CD4-positive, alpha-beta T cell treated with Interleukin-6 for 4 hours (primary cell): ENCODE data around the gene SLC37A4.
"Not testable (repeated sequence)": the region's sequence is repeated elsewhere in the genome, so short reads cannot be mapped to it uniquely, and the experiment has no call there.

Source experiments
- DNase-seq: peaks from one replicate; pipeline ENCODE4 v3.0.0-alpha.2; 2020; ENCODE audit warnings: mixed read lengths

Gene SLC37A4

DNA sequence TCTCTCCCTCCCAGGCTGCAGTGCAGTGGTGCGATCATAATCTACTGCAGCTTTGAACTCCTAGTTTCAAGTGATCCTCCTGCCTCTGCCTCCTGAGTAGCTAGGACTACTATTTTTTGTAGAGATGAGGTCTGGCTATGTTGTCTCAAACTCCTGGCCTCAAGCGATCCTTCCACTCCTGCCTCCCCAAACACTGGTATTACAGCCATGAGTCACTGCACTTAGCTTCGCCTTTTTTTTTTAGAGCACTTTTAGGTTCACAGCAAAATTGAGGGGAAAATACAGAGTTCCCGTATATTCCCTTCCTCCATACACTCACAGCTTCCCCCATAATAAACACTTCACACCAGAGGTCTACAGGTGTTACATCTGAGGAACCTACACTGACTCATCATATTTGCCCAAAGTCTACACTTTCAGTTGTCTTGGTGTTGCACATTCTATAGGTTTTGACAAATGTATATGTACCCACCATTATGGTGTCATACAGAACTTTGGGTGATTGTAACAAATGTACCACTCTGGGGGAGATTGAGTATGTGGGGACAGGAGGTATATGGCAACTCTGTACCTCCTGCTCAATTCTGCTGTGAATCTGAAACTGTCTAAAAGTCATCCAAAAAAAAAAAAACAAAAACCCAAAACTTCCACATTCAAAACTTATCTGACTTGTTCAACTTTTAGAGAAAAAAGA is 11.3 kb upstream of the SLC37A4 start:
- DNase-seq = no peak

DNA sequence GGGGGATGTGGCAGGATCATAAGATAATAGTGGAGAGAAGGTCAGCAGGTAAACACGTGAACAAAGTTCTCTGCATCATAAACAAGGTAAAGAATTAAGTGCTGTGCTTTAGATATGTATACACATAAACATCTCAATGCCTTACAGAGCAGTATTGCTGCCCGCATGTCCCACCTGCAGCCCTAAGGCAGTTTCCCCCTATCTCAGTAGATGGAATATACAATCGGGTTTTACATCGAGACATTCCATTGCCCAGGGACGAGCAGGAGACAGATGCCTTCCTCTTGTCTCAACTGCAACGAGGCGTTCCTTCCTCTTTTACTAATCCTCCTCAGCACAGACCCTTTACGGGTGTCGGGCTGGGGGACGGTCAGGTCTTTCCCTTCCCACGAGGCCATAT is 8.8 kb upstream of the SLC37A4 start:
- not testable (repeated sequence) for DNase-seq

DNA sequence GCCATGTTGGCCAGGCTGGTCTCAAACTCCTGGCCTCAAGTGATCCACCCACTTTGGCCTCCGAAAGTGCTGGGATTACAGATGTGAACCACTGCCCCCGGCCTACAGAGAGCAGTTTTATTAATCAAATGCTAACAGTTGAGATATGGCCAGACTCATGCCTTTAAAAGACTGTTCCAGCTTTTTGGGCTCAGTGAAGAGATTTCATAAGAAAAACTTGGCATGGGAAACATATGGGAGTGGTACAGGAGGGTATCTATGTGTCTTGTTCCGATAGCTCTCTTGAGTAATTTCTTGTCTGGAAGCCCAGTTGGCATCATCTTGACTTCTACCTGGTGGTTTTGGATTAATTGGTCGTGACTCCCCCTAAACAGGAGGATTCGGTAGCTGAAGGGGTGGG is 8.2 kb upstream of the SLC37A4 start:
- no peak for DNase-seq

DNA sequence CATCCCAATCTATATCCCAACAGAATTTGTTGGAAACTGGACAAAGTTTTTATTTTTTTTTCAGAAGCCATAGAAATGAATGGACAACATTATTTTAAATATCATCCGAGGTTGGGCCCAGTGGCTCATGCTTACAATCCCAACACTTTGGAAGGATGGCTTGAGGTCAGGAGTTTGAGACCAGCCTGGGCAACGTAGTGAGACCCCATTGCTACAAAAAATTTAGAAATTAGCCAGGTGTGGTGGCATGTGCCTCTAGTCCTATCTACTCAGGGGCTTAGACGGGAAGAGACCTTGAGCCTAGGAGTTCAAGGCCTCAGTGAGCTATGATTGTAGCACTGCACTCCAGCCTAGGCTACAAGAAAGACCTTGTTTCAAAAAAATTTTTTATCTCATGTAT is 4.1 kb upstream of the SLC37A4 start:
- DNase-seq = no peak

DNA sequence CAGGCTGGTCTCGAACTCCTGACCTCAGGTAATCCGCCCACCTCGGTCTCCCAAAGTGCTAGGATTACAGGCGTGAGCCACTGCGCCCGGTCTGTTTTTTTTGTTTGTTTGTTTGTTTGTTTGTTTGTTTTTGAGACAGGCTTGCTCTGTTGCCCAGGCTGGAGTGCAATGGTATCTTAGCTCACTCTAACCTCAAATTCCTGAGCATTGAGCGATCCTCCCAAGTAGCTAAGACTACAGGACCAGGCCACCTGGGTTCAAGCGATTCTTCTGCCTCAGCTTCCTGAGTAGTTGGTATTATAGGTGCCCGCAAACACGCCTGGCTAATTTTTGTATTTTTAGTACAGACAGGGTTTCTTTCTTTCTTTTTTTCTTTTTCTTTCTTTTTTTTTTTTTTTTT is 2.7 kb upstream of the SLC37A4 start:
- not testable (repeated sequence) for DNase-seq

DNA sequence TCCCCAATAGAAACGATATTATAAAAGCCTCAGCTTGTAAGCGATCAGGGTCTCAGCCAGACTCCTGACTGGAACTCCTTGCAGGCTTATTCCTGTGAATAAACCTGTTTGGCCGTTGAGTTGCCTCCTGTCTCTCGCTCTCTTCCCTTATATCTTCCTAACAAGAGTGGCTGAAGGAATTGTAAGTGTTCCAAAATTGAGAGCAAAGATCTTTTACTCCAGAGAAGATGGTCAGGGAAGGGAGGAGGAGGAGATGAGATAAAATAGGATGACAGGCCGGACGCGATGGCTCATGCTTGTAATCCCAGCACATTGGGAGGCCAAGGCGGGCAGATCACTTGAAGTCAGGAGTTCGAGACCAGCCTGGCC is 1.2 kb upstream of the SLC37A4 start:
- DNase-seq = no peak

DNA sequence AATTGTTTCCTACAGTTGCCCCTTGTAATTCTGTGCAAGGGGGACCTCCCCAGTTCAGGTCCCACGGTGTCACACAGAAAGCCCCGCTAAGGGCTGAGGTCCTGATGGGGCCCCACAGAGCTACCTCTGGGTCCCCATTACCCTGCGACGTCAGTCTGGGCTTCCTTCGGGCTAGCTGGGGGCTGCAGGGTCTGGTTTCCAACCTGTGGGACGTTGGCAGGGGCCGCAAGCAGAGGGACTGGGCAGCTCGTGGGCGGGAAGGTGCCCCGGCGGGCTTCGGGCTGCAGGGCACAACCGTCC is 698 bp downstream of the SLC37A4 start:
- no peak for DNase-seq

DNA sequence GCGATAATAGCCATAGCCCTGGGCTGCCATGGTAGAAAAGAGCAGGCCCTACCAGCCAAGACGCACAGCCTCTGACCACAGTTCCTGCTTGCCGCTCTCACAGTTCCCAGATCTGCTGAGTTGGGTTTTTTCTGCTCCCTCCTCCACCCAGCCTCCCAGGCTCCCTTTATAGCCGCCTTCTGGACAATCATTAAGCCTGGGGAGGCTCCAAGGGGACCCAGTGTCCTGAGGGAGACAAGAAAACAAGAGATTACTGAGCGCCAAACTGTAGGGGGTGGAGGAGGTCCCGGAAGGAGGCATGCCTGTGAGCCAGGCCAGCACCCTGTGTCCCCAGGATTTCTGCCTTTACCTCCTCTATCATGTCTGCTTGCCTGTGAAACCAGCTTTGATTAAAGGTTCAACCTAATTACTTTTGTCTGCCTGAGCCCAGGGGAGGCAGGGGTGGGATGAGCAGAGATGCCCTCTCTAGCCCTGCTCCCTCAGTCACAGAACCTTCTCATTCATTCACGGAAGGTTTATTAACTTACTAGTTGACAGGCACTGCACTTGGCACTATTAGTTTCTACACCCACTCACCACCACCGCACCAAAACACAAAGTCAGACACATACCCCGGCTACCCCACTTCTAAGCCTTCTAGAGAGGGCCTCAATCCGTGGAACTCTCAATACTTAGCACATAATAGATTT is 1.2 kb downstream of the SLC37A4 start:
- no peak for DNase-seq

DNA sequence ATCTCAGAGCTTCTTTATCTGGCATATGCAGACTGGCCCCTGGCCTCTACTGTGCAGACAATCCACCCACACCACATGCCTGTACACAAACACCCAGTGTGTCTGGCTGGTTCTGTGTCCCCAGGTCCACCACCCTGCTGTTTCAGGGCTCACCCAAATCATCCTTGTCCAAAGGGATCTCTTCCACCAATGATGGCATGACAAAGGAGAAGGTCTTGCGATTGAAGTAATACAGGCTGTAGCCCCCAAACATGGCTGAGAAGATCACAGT is 1.7 kb downstream of the SLC37A4 start:
- DNase-seq = no peak

DNA sequence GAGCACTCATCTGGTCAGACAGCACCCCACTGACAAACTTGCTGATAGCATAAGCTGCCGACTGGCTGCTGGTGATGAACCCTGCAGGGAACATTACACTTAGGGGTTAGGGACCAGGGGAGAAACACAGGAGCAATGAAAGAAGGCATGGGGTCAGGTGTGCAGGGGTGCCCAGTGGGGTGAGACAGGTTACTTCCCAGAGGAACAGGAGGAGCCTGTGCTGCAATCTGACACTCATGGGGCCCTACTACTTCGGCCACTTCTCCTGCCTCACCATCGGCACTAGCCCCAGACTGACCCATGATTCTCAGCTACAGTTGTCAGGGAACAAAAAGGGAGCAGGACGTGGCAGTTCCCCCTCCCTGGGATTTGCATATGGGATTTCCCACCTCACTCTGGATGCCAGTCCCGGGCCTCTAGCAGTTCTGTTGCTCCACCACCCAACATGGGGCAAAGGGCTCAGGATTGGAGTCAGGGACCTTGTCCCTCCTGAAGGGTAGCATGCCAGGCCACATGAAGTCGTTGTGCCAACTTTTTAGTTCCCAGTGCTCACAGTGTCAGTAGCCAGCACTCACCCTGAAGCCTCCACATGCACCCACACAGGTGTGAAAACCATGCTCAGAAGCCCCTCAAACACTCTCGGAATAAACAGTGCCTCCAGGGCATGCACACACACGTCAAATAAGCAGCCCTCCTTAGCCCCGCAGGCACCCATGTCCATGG is 2.2 kb downstream of the SLC37A4 start:
- DNase-seq = no peak

DNA sequence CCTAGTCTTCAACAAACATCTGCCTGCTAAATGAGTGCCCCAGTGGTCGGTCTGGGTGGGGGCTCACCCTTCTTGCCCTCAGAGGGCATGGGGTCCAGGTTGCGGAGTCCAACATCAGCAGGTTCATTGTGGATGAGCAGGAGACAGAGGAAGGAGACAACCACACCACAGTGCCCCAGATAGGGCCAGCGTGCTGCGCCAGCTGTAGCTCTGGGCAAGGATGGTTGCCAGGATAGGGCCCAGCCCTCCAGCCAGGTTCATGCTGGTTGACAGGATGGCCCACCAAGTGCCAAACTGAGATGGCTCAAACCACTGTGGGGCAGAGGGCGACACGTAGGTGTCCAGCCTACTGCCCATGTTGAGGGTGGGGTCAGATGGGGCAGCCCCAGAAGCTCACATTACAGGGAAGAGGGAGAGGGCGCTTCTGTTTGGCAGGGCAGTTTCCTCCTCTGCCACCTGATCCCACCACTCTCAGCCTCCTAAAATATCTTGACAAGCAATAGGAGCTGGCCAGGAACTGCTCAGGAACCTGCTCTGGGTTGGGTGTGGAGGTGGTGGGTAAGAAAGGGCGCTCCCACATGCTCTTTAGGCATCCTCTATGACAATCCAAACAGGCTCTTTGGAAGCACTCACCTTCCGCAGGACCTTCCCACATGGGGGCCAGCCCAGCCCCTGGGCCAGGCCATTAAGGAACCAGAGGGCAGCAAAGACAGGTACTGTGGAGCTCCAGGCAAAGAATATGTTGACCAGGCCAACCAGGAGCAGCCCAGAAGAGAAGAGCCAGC is 2.9 kb downstream of the SLC37A4 start:
- DNase-seq = no peak

DNA sequence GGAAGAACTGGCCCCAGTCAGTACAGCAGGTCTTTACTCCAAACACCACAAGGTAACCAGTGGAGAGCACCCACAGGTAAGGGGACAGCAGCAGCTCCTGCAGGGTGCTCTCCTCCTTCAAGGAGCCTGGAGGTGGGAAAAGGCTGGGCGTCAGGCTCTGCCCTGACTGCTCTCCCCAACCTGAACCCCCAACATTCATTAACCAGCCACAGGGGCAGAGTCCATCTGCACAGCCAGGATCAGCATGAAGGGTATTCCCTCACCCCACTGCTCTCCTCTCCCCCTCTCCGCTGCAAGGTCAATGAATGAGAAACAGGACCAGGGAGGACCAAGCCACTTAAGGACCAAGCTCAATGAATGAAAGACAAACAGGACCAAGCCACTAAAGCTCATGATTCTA is 3.7 kb downstream of the SLC37A4 start:
- no peak for DNase-seq

DNA sequence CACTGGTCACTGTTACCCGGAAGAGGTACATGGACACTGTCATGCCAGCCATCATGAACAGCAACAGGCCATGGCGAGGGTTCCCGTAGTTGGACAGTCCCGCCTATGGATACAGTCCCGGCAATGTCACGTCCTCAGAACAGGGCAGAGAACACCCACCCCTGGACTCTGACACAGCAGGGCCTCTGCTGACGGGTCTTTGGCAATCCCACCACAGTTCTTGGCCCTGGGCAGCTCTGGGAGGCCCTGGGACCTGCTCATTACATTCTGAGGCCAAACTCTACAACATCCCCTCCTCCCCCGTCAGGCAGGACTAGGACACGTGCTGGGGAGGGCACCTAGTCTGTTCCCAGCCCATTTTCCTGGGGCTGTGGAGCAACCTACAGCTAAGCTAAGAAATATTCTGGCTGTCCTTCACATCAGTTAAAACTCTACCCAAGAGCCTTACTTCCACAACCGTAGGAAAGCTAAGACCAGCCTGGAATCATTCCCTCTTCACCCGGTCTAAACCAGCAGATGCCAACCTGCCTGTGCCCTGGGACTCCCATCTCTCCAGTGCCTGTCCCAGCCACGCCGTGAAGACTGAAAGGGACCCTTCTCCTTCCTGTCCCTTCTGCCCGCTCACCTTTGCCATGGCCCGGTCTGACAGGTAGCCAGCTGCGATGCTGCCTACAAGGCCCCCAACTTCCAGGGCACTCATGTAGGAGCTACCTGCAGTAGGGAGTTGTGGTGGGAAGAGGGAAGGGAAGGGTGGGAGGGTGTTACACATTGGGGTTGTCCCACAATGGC is 4.5 kb downstream of the SLC37A4 start:
- DNase-seq = no peak

DNA sequence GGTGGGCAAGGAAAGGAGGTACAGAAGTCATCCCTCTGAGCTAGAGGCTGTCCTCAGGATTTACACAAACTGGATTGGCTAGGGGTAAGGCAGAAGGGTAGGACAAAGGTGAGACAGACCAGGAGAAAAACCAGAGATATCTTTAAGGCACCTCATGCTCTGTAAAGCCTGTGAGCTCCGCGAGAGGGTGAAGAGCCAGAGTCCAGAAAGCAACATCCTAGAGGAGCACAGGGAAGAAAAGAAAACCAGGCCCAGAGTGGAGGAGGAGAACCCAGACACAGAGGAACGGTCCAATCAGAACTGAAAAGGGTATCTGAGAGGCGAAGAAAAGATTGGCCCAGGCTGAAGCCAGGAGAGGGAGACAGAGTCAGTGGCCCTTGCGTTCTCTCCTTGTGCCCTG is 5.1 kb downstream of the SLC37A4 start:
- DNase-seq = no peak

DNA sequence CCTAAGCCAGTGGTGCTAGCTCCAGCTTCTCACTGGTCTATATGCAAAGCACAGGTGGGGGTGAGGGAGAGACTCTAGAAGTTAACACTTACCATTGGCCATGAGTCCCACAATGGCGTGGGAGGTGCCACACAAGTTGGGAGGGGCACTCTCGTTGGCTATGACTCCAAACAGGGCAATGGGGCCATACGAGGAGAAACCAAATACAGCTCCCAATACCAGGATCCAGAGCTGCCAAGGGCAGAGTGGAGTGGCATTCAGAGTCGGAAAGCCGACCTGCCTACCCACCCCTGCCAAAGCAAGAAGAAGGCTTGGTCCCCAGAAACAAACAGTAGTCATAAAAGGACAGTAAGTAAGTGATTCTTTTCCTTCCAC is 5.6 kb downstream of the SLC37A4 start:
- no peak for DNase-seq

DNA sequence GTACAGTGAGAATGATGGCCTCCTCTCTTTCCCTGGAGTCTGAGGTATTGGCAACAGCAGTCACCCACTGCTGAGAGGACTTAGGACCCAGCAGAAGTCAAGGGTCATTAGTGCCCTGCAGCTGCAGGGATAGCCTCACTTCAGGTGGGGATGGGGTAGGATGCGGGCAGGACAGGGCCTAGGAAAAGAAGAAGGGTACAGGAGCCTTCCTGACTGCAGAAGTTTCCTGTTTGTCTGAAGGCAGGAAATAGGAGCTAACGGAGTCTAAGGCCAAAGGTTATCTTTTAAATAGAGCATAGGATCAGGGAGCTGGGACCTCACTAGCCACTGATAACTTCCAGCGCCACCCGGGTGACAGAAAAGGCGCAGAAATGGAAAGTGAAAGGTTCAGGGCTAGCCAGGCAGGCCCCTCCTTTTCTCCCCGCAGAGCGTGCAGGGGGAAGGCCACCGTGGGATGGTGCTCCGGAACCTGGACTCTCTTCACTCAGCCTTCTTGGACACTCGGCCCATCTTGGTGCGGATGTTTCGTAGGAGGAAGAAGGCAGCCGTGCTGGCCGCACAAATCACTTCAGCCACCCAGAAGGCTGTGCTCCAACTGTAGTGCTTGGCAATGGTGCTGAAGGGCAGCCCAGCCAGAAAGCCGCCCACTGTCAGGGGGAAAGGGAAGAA is 6.1 kb downstream of the SLC37A4 start:
- no peak for DNase-seq

DNA sequence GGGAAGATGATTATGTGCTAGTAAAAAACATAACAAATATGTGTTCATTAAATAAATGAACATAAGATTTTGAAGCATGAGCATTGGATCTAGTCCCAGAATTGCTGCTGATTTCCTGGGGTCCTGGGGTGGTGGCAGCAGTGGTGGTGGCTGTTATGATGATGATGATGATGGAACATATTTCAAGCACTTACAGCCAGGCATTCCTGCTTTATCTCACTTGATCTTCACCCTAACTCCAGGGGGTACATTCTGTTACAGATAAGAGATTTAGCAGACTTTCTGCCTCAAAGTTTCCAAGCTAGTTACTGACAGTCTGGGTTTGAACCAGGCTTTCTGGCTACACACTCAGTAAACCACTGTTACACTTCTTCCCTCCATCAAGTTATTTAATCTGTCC is 6.9 kb downstream of the SLC37A4 start:
- DNase-seq = no peak

DNA sequence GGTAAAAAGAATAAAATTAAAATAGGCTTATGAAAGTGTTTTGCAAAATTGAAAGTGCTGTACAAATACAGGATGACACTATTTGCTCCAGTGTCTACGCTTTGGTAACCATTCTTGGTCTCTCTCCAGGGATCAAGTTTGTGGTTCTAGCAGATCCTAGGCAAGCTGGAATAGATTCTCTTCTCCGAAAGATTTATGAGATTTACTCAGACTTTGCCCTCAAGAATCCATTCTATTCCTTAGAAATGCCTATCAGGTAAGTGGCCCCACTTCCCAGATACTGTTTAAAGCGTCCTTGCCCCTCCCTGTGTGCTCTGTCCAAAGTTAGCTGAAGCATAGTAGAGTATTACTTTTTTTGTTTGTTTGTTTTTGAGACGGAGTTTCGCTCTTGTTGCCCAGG is 9.0 kb downstream of the SLC37A4 start:
- no peak for DNase-seq

DNA sequence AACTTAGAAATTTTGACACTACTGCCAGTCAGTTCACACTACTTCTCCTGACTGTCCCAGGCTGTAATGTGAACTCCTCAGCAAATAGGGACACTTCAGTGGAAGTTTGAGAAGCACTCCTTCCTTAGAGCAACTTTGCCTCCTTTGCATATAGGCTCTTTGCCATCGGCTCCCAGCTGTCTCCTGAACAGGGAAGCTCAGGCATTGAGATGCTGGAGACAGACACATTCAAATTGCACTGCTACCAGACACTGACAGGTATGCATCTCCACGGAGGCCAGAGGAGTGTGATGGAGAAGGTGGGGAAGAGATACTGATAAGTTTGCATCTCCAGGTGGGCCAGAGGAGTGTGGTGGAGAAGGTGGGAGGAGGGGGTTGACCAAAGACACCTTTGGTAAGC is 10.7 kb downstream of the SLC37A4 start:
- DNase-seq = no peak

DNA sequence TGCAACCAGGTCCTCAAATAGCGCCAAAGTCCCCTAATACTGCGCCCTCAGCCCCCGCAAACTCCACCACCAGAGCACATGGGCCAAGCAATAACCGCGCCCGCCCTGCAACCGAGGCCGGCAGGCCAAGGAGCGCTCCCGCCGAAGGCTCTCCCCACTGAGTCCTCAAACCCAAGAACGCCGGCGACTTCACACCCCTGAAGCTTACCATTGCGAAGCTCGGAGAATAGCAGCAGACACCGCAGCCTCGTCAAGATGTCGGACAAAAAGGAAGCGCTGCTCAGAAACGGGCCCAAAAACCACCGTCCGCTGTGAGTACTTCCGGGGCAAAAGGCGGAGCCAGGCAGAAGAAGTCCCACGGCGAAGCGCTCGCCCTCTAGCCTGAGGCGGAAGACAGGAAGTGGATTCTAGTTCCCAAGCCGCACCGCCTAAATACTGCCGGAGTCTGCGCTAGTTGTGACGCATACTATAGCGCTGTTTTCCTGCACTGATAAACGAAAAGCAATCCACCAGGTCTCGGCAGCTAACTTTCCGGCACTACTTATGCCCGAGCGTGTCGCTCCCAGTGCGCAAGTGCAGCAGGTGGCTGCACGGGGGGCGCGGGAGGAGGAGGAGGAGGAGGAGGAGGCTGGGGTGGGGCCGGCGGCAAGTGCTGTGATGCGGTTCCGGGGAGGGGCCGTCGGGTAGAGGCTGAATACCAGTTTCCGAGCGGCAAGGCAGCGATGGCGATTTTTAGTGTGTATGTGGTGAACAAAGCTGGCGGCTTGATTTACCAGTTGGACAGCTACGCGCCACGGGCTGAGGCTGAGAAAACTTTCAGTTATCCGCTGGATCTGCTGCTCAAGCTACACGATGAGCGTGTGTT is 12.4 kb downstream of the SLC37A4 start, which contains the start of the genes RPS25 and TRAPPC4:
RPS25 (minus strand) TSS at position 270 of the 865 bp plus-strand sequence; CDS start at position 211, 59 bp downstream.
TRAPPC4 (plus strand) TSS at position 693 of the 865 bp plus-strand sequence; CDS start at position 723, 30 bp downstream.
- DNase-seq = peak; percentile 96

DNA sequence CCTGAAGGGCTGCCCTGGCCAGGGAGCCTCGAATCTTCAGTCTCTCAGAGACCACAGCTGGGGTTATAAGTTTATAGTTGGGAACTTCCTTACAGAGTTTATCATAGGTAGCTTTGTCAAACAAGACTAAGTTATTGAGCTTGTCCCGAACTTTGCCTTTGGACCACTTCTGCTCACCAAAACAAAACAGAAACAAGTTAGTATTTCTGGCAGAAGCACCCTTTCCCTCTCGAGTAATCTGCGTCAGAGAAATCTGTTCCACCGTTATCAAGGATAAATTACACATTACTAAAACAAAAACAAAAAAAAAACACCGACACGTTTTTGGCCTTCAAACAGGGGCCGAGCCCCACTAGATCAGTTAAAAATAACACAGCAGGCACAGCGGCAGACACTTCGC is 13.3 kb downstream of the SLC37A4 start:
- DNase-seq = not testable (repeated sequence)
